D721Med (cell line): ENCODE data around the gene HAUS3.

Experiments
- DNase-seq: peaks from one replicate; pipeline ENCODE4 v3.0.0; 2011; ENCODE audit warnings: low spot score; ENCODE audit not compliant: insufficient read length
- FAIRE-seq: peaks from 2 replicates; lab custom pipeline; 2011; peaks lifted over from hg19 to GRCh38; lab: Jason Lieb, UNC
- TF ChIP-seq, protein P1 (sequence below): IDR thresholded peaks from 2 replicates; pipeline ENCODE4 v1.5.1; 2012; ENCODE audit warnings: mild to moderate bottlenecking, control low read depth; ENCODE audit not compliant: insufficient read depth; ENCODE audit errors: missing control alignments

The HAUS3 gene

GRCh38 chr4:2287594-2287915, 45.6 kb upstream of the HAUS3 start:
- no peak for FAIRE-seq
- DNase-seq, result no peak
- TF ChIP-seq, protein P1, sequence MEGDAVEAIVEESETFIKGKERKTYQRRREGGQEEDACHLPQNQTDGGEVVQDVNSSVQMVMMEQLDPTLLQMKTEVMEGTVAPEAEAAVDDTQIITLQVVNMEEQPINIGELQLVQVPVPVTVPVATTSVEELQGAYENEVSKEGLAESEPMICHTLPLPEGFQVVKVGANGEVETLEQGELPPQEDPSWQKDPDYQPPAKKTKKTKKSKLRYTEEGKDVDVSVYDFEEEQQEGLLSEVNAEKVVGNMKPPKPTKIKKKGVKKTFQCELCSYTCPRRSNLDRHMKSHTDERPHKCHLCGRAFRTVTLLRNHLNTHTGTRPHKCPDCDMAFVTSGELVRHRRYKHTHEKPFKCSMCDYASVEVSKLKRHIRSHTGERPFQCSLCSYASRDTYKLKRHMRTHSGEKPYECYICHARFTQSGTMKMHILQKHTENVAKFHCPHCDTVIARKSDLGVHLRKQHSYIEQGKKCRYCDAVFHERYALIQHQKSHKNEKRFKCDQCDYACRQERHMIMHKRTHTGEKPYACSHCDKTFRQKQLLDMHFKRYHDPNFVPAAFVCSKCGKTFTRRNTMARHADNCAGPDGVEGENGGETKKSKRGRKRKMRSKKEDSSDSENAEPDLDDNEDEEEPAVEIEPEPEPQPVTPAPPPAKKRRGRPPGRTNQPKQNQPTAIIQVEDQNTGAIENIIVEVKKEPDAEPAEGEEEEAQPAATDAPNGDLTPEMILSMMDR, result no peak

DNA sequence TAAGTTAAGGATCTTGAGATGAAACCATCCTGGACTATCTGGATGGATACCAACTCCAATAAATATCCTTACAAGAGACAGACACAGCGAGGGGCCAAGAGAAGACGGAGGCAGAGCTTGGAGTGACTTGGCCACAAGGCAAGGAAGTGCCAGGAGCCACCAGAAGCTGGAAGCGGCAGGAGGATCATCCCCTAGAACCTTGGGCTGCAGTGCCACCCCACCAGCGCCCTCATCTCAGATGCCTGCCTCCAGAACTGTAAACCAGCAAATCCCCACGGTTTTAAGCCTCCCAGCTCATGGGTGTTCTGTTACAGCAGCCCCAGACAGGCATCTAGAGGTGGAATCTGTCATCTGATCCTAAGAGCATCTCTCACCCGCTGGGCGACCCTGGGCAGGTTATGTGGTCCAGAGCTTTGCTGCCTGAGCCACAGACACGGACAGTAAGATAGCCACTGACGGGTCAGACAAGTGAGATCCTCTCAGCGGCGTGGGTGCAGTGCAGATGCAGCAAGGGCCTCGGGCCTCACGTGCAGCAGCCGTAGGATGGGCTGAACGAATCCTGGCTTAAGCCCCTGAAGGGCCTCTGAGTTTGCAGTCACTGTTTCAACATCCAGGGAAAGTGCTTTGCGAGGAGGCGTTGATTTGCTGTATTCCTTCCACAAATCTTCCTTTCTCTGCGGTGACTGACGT, 45.1 kb upstream of the HAUS3 start:
- DNase-seq (no peak), FAIRE-seq (no peak)
- TF ChIP-seq, protein P1, result no peak

GRCh38 chr4:2285613-2286381, 43.9 kb upstream of the HAUS3 start:
- DNase-seq (no peak), FAIRE-seq (no peak)
- TF ChIP-seq, protein P1, result no peak

GRCh38 chr4:2284934-2285612, 43.2 kb upstream of the HAUS3 start:
- DNase-seq (no peak), FAIRE-seq (no peak)
- TF ChIP-seq, protein P1, result no peak

DNA sequence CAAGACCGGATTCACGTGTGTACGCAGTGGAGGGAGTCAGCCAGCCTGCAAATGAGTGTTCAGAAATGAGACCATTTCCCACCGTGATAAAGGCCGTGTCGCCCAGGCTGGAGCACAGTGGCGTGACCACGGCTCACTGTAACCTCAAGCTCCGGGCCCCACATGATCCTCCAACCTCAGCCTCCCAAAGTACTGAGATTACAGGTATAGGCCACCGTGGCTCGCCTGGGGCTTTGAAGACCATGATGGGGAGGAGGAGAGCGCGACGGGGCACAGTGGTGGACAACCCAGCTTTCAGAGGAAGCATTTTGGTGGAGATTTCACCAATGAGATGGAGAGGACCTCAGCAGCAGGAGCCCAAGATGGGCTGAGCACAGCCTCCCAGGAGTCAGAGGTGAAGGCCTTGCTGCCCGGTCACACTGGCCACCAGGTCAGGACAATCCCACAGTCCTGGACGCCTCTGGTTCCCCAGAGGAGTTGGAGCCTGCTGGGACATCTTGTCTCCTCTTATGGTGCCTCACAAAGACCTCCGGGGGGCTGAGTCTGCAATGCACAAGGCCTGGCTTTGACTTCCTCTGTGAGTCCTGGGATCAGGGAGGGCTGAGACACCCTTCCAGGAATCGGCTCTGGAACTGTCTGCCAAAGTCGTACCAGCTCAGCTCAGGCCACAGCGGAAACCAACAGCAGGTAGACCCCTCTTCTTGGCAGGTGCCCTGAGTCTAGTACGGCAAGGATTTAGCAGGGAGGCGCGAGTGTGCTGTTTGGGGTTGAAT, 42.4 kb upstream of the HAUS3 start:
- TF ChIP-seq, protein P1, result no peak
- DNase-seq, result no peak
- no peak for FAIRE-seq

DNA sequence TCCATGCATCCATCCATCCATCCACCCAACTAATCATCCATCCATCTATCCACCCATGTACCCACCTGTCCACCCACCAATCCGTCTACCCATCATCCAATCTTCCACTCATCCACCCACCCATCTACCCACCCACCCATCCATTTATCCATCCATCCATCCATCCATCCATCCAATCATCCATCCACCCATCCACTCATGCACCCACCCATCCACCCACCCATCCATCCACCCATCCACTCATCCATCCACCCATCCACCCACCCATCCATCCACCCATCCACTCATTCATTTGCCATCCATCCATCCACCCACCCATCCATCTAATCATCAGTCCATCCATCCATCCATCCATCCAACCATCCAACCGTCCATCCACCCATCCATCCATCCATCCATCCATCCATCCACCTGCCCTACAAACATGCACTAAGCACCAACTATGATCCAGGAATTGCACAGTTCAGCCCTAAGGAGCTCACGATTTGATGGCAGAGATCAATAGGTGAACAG, 41.3 kb upstream of the HAUS3 start:
- DNase-seq (no peak), FAIRE-seq (no peak)
- TF ChIP-seq, protein P1, result no peak
